Measurements from ENCODE around the gene SLC36A2.

SLC36A2 gene

GRCh38 chr5:151312756-151313324 is 34.5 kb downstream of the SLC36A2 start:
- TF ChIP-seq GATA2 (IDR thresholded peaks at IDR 0.05; ENCODE audit: low read depth, low read length) (no peak), GATA3 (IDR thresholded peaks at IDR 0.05; ENCODE audit: low read depth, low read length) (no peak)

DNA sequence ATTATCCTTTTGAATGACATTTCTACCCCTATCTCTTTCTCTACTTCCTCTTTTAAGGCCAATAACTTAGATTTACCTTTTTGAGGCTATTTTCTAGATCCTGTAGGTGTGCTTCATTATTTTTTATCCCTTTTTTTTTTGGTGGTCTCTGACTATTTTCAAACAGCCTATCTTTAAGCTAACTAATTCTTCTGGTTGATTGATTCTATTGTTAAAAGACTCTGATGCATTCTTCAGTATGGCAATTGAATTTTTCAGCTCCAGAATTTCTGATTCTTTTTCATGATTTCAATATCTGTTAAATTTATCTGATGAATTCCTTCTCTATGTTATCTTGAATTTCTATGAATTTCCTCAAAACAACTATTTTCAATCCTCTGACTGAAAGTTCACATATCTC is 36.4 kb downstream of the SLC36A2 start:
- no peak for TF ChIP-seq GATA3 (IDR thresholded peaks at IDR 0.05; ENCODE audit: low read depth, low read length)
- TF ChIP-seq GATA2 (IDR thresholded peaks at IDR 0.05; ENCODE audit: low read depth, low read length) = no peak

- no peak for TF ChIP-seq GATA3 (IDR thresholded peaks at IDR 0.05; ENCODE audit: low read depth, low read length)
Observed at GRCh38 chr5:151303666-151304065, 43.7 kb downstream of the SLC36A2 start, which contains the start of gene SLC36A3. TSS of gene SLC36A3 (minus strand) at chr5:151303766. CDS start at chr5:151303354, 412 bp downstream.

- TF ChIP-seq GATA2 (IDR thresholded peaks at IDR 0.05; ENCODE audit: low read depth, low read length) (no peak), GATA3 (IDR thresholded peaks at IDR 0.05; ENCODE audit: low read depth, low read length) (no peak)
Observed at GRCh38 chr5:151298063-151298855, 49.1 kb downstream of the SLC36A2 start.

- TF ChIP-seq GATA3 (IDR thresholded peaks at IDR 0.05; ENCODE audit: low read depth, low read length) (no peak), GATA2 (IDR thresholded peaks at IDR 0.05; ENCODE audit: low read depth, low read length) (no peak)
Observed at GRCh38 chr5:151296974-151297373, 50.4 kb downstream of the SLC36A2 start.

GRCh38 chr5:151296478-151296830 is 50.9 kb downstream of the SLC36A2 start:
- no peak for TF ChIP-seq GATA3 (IDR thresholded peaks at IDR 0.05; ENCODE audit: low read depth, low read length)
- no peak for TF ChIP-seq GATA2 (IDR thresholded peaks at IDR 0.05; ENCODE audit: low read depth, low read length)

- TF ChIP-seq GATA2 (IDR thresholded peaks at IDR 0.05; ENCODE audit: low read depth, low read length) = no peak
- no peak for TF ChIP-seq GATA3 (IDR thresholded peaks at IDR 0.05; ENCODE audit: low read depth, low read length)
Observed at GRCh38 chr5:151295791-151296477, 51.4 kb downstream of the SLC36A2 start.

DNA sequence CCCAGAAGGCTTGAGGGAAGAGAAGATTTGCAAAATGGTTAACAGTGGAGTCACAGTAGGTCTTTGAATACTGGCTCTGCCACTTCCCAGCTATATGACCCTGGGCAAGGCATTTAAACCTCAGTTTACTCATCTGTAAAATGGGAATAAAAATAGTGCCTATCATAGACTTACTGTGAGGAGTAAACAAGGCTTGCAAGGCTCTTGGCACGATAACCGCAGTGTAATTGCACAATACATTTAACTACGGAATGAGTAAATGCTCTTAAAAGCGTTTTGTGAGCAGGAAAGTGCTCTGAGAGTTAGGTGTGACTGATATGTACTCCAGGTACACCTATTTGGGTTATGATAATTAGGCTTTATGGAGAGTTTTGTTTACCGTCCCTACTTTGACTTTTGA is 52.2 kb downstream of the SLC36A2 start:
- TF ChIP-seq GATA3 (IDR thresholded peaks at IDR 0.05; ENCODE audit: low read depth, low read length) (no peak), GATA2 (IDR thresholded peaks at IDR 0.05; ENCODE audit: low read depth, low read length) (no peak)

GRCh38 chr5:151293624-151294023 is 53.7 kb downstream of the SLC36A2 start:
- TF ChIP-seq GATA2 (IDR thresholded peaks at IDR 0.05; ENCODE audit: low read depth, low read length) (no peak), GATA3 (IDR thresholded peaks at IDR 0.05; ENCODE audit: low read depth, low read length) (no peak)

DNA sequence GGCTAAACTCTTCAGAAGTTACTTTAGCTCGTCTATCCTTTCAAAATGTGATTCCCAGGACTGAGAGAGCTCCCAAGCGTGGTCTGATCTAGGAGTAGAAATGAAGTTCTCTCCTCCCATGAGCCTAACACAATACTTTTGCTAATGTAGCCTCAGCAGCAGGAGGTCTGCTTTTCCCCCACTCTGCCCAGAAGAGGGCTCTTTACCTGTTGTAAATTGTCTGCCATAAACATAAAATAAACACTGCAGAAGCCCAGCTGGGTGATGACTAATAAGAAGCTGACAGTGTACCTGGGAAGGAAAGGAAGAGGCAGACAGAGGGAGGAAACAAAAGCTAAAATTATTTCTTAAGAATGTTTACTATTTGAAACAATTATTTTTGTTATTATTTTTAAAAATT is 59.2 kb downstream of the SLC36A2 start:
- TF ChIP-seq GATA3 (IDR thresholded peaks at IDR 0.05; ENCODE audit: low read depth, low read length) (no peak), GATA2 (IDR thresholded peaks at IDR 0.05; ENCODE audit: low read depth, low read length) (no peak)

DNA sequence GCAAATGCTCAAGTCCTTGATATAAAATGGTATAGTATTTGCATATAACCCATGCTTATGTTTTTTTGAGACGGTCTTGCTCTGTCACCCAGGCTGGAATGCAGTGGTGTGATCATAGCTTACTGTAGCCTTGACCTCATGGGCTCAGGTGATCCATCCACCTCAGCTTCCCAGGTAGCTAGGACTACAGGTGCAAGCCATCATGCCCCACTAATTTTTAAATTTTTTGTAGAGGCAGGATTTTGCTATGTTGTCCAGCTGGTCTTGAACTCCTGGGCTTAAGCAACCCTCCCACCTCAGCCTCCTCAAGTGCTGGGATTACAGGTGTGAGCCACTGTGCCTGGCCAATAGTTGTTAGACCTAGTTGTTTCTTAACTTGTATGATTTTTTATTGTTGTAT is 61.1 kb downstream of the SLC36A2 start:
- TF ChIP-seq GATA2 (IDR thresholded peaks at IDR 0.05; ENCODE audit: low read depth, low read length) (no peak), GATA3 (IDR thresholded peaks at IDR 0.05; ENCODE audit: low read depth, low read length) (no peak)

GRCh38 chr5:151285683-151286082 is 61.7 kb downstream of the SLC36A2 start:
- TF ChIP-seq GATA2 (IDR thresholded peaks at IDR 0.05; ENCODE audit: low read depth, low read length) (no peak), GATA3 (IDR thresholded peaks at IDR 0.05; ENCODE audit: low read depth, low read length) (no peak)

DNA sequence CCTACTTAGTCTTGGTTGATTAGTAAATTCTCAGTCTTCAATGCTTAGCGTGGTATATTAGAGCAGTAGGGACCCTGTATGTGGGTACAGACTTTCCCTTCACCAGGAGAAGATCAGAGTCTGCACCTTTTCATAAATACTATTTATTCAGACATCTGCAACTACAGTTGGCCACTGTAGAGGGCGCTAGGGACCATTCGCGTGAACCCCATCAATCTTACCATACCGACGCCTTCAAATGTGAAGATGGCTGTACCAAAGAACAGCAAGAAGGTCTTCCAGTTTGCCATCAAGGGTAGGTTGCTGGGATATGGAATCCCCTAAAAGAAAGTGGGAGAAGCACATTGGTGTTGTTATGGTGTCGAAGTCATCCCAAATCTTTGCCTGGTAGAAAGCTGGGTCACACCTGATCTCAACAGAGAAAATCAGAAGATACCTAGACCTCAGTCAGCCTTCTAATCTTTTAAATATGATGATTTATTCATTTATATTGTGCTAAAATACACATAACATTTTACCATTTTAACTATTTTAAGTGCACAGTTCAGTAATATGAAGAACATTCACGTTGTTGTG is 62.9 kb downstream of the SLC36A2 start:
- TF ChIP-seq GATA3 (IDR thresholded peaks at IDR 0.05; ENCODE audit: low read depth, low read length) (no peak), GATA2 (IDR thresholded peaks at IDR 0.05; ENCODE audit: low read depth, low read length) (no peak)

DNA sequence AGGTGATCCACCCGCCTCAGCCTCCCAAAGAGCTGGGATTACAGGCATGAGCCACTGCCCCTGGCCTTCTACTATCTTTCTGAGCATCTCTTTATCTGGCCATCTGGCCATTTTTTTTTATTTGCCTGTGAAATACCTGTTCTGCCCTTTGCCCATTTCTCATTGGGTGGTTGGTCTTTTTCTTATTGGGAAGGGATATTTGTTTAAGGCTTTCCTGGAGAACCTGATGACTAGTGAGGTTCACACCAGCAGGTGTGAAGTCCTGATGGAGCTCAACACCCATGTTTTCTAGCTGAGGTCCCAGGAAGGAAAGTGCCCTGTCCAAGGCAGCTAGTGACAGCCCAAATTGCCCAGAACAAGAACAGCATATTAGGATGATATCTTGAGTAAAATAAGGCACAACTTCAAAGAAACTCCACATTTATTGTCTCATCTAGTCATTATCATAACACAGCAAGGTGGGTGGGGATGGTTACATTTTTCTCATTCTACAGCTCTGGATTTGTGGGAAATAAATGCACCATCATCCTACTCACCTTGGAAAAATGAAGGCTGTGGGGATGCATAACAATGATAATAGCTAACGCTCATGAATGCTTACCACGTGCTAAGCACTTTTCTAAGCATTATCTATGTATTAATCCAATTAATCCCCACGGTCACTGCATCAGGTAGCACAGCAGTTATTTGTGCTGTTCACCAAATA is 64.1 kb downstream of the SLC36A2 start:
- TF ChIP-seq GATA3 (IDR thresholded peaks at IDR 0.05; ENCODE audit: low read depth, low read length) = no peak
- TF ChIP-seq GATA2 (IDR thresholded peaks at IDR 0.05; ENCODE audit: low read depth, low read length) = no peak
